Measurements from ENCODE around the gene FAU.

FAU gene

DNA sequence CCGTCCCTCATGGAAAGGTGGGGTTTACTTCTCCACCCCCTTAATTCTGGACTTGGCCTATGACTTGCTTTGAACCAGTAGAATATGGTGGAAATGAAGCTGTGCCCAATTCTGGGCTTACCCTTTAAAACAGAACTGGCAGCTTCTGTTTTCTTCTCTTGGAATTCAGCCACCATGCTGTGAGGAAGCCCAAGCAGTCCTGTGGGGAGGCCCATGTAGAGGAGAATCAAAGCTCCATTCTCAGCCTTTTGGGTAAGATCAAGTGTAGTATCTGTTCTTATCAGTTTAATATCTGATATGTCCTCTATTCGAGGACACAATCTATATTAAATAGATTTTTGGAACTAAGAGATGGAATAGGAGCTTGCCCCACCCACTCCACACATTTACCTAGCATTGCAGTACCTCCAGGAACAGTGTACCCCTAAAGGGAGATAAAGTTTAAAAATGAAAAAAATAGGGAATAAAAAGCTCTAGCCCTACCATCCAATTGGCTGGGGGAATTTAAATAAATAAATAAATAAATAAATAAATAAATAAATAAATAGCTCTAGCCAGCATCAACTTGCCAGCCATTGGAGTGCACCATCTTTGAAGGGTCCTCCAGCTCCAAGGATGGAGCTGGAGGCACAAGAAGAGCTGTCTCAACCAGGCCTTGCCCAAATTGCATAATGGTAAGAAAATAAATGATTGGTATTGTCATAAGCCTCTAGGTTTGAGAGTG, 25.6 kb upstream of the FAU start:
- POLR2A ChIA-PET (ENCODE audit: low non-redundant PET): interaction anchor here (0.6 to 0.8 kb wide), 2 partner anchors 13 to 22 kb away, joined by 3 to 4 read pairs; partner anchors contain the start of gene SYVN1
- DNase-seq (ENCODE audit: low spot score): no peak
- CTCF ChIA-PET: no interaction called here

GRCh38 chr11:65141896-65142494, 20.1 kb upstream of the FAU start:
- ChIA-PET CTCF (no interaction called here), POLR2A (ENCODE audit: low non-redundant PET) (no interaction called here)
- TF ChIP-seq CTCF (conservative IDR thresholded peaks at IDR 0.05; ENCODE audit: low read depth): no peak
- H3K27ac ChIP-seq: no peak overlapping the region
- DNase-seq (ENCODE audit: low spot score): no peak

More for the DNA sequence above, 25.6 kb upstream of the FAU start:
- H3K27ac ChIP-seq: no peak overlapping the region
- no peak for TF ChIP-seq CTCF (conservative IDR thresholded peaks at IDR 0.05; ENCODE audit: low read depth)

GRCh38 chr11:65136515-65137096, 14.7 kb upstream of the FAU start:
- POLR2A ChIA-PET (ENCODE audit: low non-redundant PET): interaction anchor here (2.2 kb wide), 1 partner anchor 14 kb away, joined by 9 read pairs; the partner anchor contains the start of genes FAU and MRPL49
- H3K27ac ChIP-seq: no peak overlapping the region
- TF ChIP-seq CTCF (conservative IDR thresholded peaks at IDR 0.05; ENCODE audit: low read depth): no peak
- CTCF ChIA-PET: interaction anchor here (0.6 to 0.9 kb wide), 2 partner anchors 14 to 44 kb away, joined by 3 read pairs; no protein-coding TSS in a partner anchor
- no peak for DNase-seq (ENCODE audit: low spot score)

GRCh38 chr11:65135633-65136145, 13.8 kb upstream of the FAU start:
- ChIA-PET CTCF (interaction anchor here (0.7 to 0.9 kb wide), 2 partner anchors 45 to 97 kb away, joined by 3 read pairs; no protein-coding TSS in a partner anchor), POLR2A (ENCODE audit: low non-redundant PET) (interaction anchor here (0.9 to 2.2 kb wide), 4 partner anchors 14 to 47 kb away, joined by 5 to 11 read pairs (median 8); partner anchors contain the start of genes CAPN1, FAU and MRPL49)
- H3K27ac ChIP-seq: peak overlapping the region; percentile 96
- no peak for TF ChIP-seq CTCF (conservative IDR thresholded peaks at IDR 0.05; ENCODE audit: low read depth)
- no peak for DNase-seq (ENCODE audit: low spot score)

GRCh38 chr11:65134952-65135632, 13.2 kb upstream of the FAU start:
- H3K27ac ChIP-seq: peak overlapping the region; percentile 96
- peak; percentile 99 for DNase-seq (ENCODE audit: low spot score)
- CTCF ChIA-PET: interaction anchor here (0.7 to 1.7 kb wide), 2 partner anchors 15 to 45 kb away, joined by 3 to 5 read pairs; no protein-coding TSS in a partner anchor
- POLR2A ChIA-PET (ENCODE audit: low non-redundant PET): interaction anchor here (0.7 to 2.2 kb wide), 7 partner anchors 13 to 216 kb away, joined by 3 to 11 read pairs (median 5); partner anchors contain the start of genes CAPN1, FAU and MRPL49
- no peak for TF ChIP-seq CTCF (conservative IDR thresholded peaks at IDR 0.05; ENCODE audit: low read depth)

Measured in RWPE1 (cell line).